GM12873 (cell line): ENCODE data around the gene DKC1.

Experiments
- CTCF ChIP-seq: IDR thresholded peaks from 2 replicates; pipeline ENCODE4 v1.5.1; 2012; ENCODE audit warnings: low read depth, mild to moderate bottlenecking, moderate library complexity, low read length, control low read depth; ENCODE audit not compliant: insufficient read depth; ENCODE audit errors: missing control alignments

Gene DKC1

GRCh38 chrX:154738011-154738738 is 24.5 kb upstream of the DKC1 start:
- TF ChIP-seq CTCF: no peak

GRCh38 chrX:154739952-154740465 is 22.7 kb upstream of the DKC1 start:
- no peak for TF ChIP-seq CTCF

- no peak for TF ChIP-seq CTCF
Observed at GRCh38 chrX:154742613-154743012, 20.1 kb upstream of the DKC1 start.

- peak; percentile 75 for TF ChIP-seq CTCF
Observed at GRCh38 chrX:154748712-154749339, 13.8 kb upstream of the DKC1 start.

GRCh38 chrX:154749856-154750255 is 12.8 kb upstream of the DKC1 start:
- TF ChIP-seq CTCF: no peak

- TF ChIP-seq CTCF: no peak
Observed at GRCh38 chrX:154750301-154751202, 12.1 kb upstream of the DKC1 start, which contains the start of gene GAB3. Gene GAB3, minus strand, starts transcription at chrX:154751077. Its CDS starts 52 bp downstream, at chrX:154751025.

- no peak for TF ChIP-seq CTCF
Observed at GRCh38 chrX:154751203-154751668, 11.4 kb upstream of the DKC1 start.
